Activated CD4-positive, alpha-beta T cell treated with anti-CD3 and anti-CD28 coated beads, Interleukin-2, amount 10 ng/mL, durations not matched to agents 24 days and 14 days (primary cell): ENCODE measurements around the gene LRRC8D. TPM values are rescaled to one million over a fixed set of nuclear protein-coding genes. Genes with fewer than 3 reads are reported as not detected.

Source experiments
- DNase-seq: peaks from one replicate; pipeline ENCODE4 v3.0.0; 2022
- H3K27ac Mint-ChIP-seq: one replicate; pipeline ENCODE4 v1.8.0; 2022; ENCODE audit warnings: mild to moderate bottlenecking, mixed read lengths
- H3K27me3 Mint-ChIP-seq: one replicate; pipeline ENCODE4 v1.8.0; 2022; ENCODE audit warnings: mixed read lengths
- H3K36me3 Mint-ChIP-seq: one replicate; pipeline ENCODE4 v1.8.0; 2022; ENCODE audit warnings: low read depth, mild to moderate bottlenecking, mixed read lengths
- H3K4me1 Mint-ChIP-seq: one replicate; pipeline ENCODE4 v1.8.0; 2021; ENCODE audit warnings: mixed read lengths
- H3K4me3 Mint-ChIP-seq: one replicate; pipeline ENCODE4 v1.8.0; 2022; ENCODE audit warnings: mild to moderate bottlenecking, moderate library complexity, mixed read lengths
- H3K9me3 Mint-ChIP-seq: one replicate; pipeline ENCODE4 v1.8.0; 2021; ENCODE audit warnings: mixed read lengths
- intact Hi-C: fragments of 100-400 bp; cut with micrococcal nuclease; formaldehyde crosslinking; loops from one replicate; pipeline ENCODE4 v1.15.1; 2023
- total RNA-seq: library from RNA; stranded (reverse); gene quantifications from 2 replicates; pipeline ENCODE4 v1.2.3, GENCODE V29; 2022

The LRRC8D gene
- total RNA-seq, 1 donor from 2014 or later = 44.9 TPM

GRCh38 chr1:89833183-89834082, 12.6 kb downstream of the LRRC8D start:
- intact Hi-C loops = no loop called here
- Mint-ChIP-seq H3K27me3 (peaks cover 3% of the 10 kb centered on the region), H3K4me3 (no peak overlapping the region), H3K36me3 (no peaks in the 10 kb centered on the region), H3K9me3 (no peaks in the 10 kb centered on the region), H3K4me1 (peaks cover 8% of the 10 kb centered on the region), H3K27ac (no peak overlapping the region)
- no peak for DNase-seq

GRCh38 chr1:89834083-89834704, 13.4 kb downstream of the LRRC8D start:
- no peak for DNase-seq
- Mint-ChIP-seq H3K4me3 (no peak overlapping the region), H3K27me3 (peaks cover 3% of the 10 kb centered on the region), H3K4me1 (peaks cover 8% of the 10 kb centered on the region), H3K9me3 (no peaks in the 10 kb centered on the region), H3K27ac (peak overlapping the region; percentile 2), H3K36me3 (no peaks in the 10 kb centered on the region)
- intact Hi-C loops = no loop called here

- no peak for DNase-seq
- Mint-ChIP-seq H3K4me3 (no peak overlapping the region), H3K9me3 (no peaks in the 10 kb centered on the region), H3K36me3 (no peaks in the 10 kb centered on the region), H3K27me3 (peaks cover 3% of the 10 kb centered on the region), H3K4me1 (peaks cover 12% of the 10 kb centered on the region), H3K27ac (no peak overlapping the region)
- intact Hi-C loops = no loop called here
Measured at GRCh38 chr1:89836252-89837035, 15.6 kb downstream of the LRRC8D start.

GRCh38 chr1:89837036-89837481, 16.2 kb downstream of the LRRC8D start:
- Mint-ChIP-seq H3K4me3 (no peak overlapping the region), H3K36me3 (no peaks in the 10 kb centered on the region)

GRCh38 chr1:89837510-89837909, 16.7 kb downstream of the LRRC8D start:
- no peak overlapping the region for H3K4me3 Mint-ChIP-seq
- H3K27ac Mint-ChIP-seq = no peak overlapping the region
- DNase-seq = no peak
- peaks cover 3% of the 10 kb centered on the region for H3K27me3 Mint-ChIP-seq
- peaks cover 19% of the 10 kb centered on the region for H3K4me1 Mint-ChIP-seq
- intact Hi-C loops = no loop called here
- H3K36me3 Mint-ChIP-seq = no peaks in the 10 kb centered on the region
- no peaks in the 10 kb centered on the region for H3K9me3 Mint-ChIP-seq

More at GRCh38 chr1:89837036-89837481, 16.2 kb downstream of the LRRC8D start:
- Mint-ChIP-seq H3K27ac (no peak overlapping the region), H3K4me1 (peaks cover 15% of the 10 kb centered on the region), H3K27me3 (peaks cover 3% of the 10 kb centered on the region), H3K9me3 (no peaks in the 10 kb centered on the region)
- intact Hi-C loops = no loop called here
- peak; percentile 21 for DNase-seq

- H3K9me3 Mint-ChIP-seq = no peaks in the 10 kb centered on the region
- peaks cover 30% of the 10 kb centered on the region for H3K4me1 Mint-ChIP-seq
- no peak overlapping the region for H3K27ac Mint-ChIP-seq
- intact Hi-C loops = no loop called here
- H3K4me3 Mint-ChIP-seq = no peak overlapping the region
- peaks cover 2% of the 10 kb centered on the region for H3K36me3 Mint-ChIP-seq
- DNase-seq = no peak
- H3K27me3 Mint-ChIP-seq = peaks cover 2% of the 10 kb centered on the region
Measured at GRCh38 chr1:89839516-89839915, 18.7 kb downstream of the LRRC8D start.

- H3K27ac Mint-ChIP-seq = peak overlapping the region; percentile 9
- peaks cover 44% of the 10 kb centered on the region for H3K4me1 Mint-ChIP-seq
- no peak overlapping the region for H3K4me3 Mint-ChIP-seq
- no peaks in the 10 kb centered on the region for H3K27me3 Mint-ChIP-seq
- H3K9me3 Mint-ChIP-seq = no peaks in the 10 kb centered on the region
- peaks cover 14% of the 10 kb centered on the region for H3K36me3 Mint-ChIP-seq
- intact Hi-C loops = no loop called here
- no peak for DNase-seq
Measured at GRCh38 chr1:89841507-89841906, 20.7 kb downstream of the LRRC8D start.

GRCh38 chr1:89842567-89843272, 21.9 kb downstream of the LRRC8D start:
- Mint-ChIP-seq H3K4me1 (peaks cover 50% of the 10 kb centered on the region), H3K9me3 (no peaks in the 10 kb centered on the region), H3K4me3 (peak overlapping the region; percentile 97), H3K27ac (peak overlapping the region; percentile 98), H3K27me3 (no peaks in the 10 kb centered on the region), H3K36me3 (peaks cover 22% of the 10 kb centered on the region)
- intact Hi-C loops = loop anchor here (1.0 to 2.0 kb wide), 5 partner anchors 21 to 152 kb away; partner anchors contain the start of genes LRRC8D and ZNF326
- no peak for DNase-seq

- peak overlapping the region; percentile 97 for H3K4me3 Mint-ChIP-seq
- no peaks in the 10 kb centered on the region for H3K27me3 Mint-ChIP-seq
- H3K4me1 Mint-ChIP-seq = peaks cover 51% of the 10 kb centered on the region
- peak overlapping the region; percentile 98 for H3K27ac Mint-ChIP-seq
- DNase-seq = peak; percentile 93
- peaks cover 29% of the 10 kb centered on the region for H3K36me3 Mint-ChIP-seq
- intact Hi-C loops = loop anchor here (1.0 to 2.0 kb wide), 7 partner anchors 12 to 151 kb away; partner anchors contain the start of genes LRRC8D and ZNF326
- no peaks in the 10 kb centered on the region for H3K9me3 Mint-ChIP-seq
Measured at GRCh38 chr1:89843273-89844130, 22.7 kb downstream of the LRRC8D start.

- peaks cover 37% of the 10 kb centered on the region for H3K36me3 Mint-ChIP-seq
- no peaks in the 10 kb centered on the region for H3K9me3 Mint-ChIP-seq
- H3K27ac Mint-ChIP-seq = peak overlapping the region; percentile 98
- H3K4me3 Mint-ChIP-seq = peak overlapping the region; percentile 97
- peaks cover 51% of the 10 kb centered on the region for H3K4me1 Mint-ChIP-seq
- no peaks in the 10 kb centered on the region for H3K27me3 Mint-ChIP-seq
- peak; percentile 78 for DNase-seq
- intact Hi-C loops = loop anchor here (1.0 to 2.0 kb wide), 2 partner anchors 11 to 64 kb away; no protein-coding TSS in a partner anchor
Measured at GRCh38 chr1:89844241-89844807, 23.5 kb downstream of the LRRC8D start.

- Mint-ChIP-seq H3K36me3 (peaks cover 42% of the 10 kb centered on the region), H3K4me1 (peaks cover 51% of the 10 kb centered on the region), H3K27me3 (no peaks in the 10 kb centered on the region), H3K9me3 (no peaks in the 10 kb centered on the region), H3K4me3 (peak overlapping the region; percentile 97), H3K27ac (peak overlapping the region; percentile 98)
- DNase-seq = peak; percentile 75
- intact Hi-C loops = loop anchor here (1.0 to 2.0 kb wide), 2 partner anchors 10 to 64 kb away; no protein-coding TSS in a partner anchor
Measured at GRCh38 chr1:89844860-89845259, 24.0 kb downstream of the LRRC8D start.

GRCh38 chr1:89847191-89847729, 26.4 kb downstream of the LRRC8D start:
- peak overlapping the region; percentile 7 for H3K27ac Mint-ChIP-seq
- DNase-seq = peak; percentile 55
- H3K4me1 Mint-ChIP-seq = peaks cover 50% of the 10 kb centered on the region
- intact Hi-C loops = no loop called here
- peak overlapping the region; percentile 97 for H3K4me3 Mint-ChIP-seq
- no peaks in the 10 kb centered on the region for H3K27me3 Mint-ChIP-seq
- H3K36me3 Mint-ChIP-seq = peaks cover 52% of the 10 kb centered on the region
- no peaks in the 10 kb centered on the region for H3K9me3 Mint-ChIP-seq
